ENCODE measurements around the gene BCKDK. TPM values are rescaled to one million over a fixed set of nuclear protein-coding genes. Genes with fewer than 3 reads are reported as not detected.
"Not testable (repeated sequence)": the region's sequence is repeated elsewhere in the genome, so short reads cannot be mapped to it uniquely, and the experiment has no call there.

The BCKDK gene
- total RNA-seq, 1 experiment from 2014 or later: 57.0 TPM

- H3K4me1 Mint-ChIP-seq: peaks cover 15 to 35% of the 10 kb centered on the region in 2 experiments
- Histone ChIP-seq H3K27ac (ENCODE audit: insufficient read length, low read depth, low read length) (no peak within 1 kb of the TSS), H3T11ph (ENCODE audit: low read length) (no peak within 1 kb of the TSS), H4K91ac (ENCODE audit: insufficient read length, low read depth, low read length) (no peak within 1 kb of the TSS), H2AFZ (ENCODE audit: low read length) (no peak within 1 kb of the TSS), H3K56ac (ENCODE audit: insufficient read length, low read depth, low read length) (no peak within 1 kb of the TSS), H3K4me1 (ENCODE audit: insufficient read depth, low read length) (no peaks in the 10 kb centered on the region; the same call in 1 of the 2 replicates), H2BK20ac (ENCODE audit: low read depth, low read length, poor library complexity, severe bottlenecking) (no peak within 1 kb of the TSS), H4K20me1 (ENCODE audit: control insufficient read depth, insufficient read depth, insufficient read length) (no peaks in the 10 kb centered on the region), H3K79me1 (ENCODE audit: insufficient read depth, low read depth, low read length, poor library complexity, severe bottlenecking) (no peaks in the 10 kb centered on the region), H3K4me2 (ENCODE audit: insufficient read depth, insufficient read length, low read length) (no peak within 1 kb of the TSS), H3K18ac (ENCODE audit: insufficient read length, low read depth, low read length) (no peak within 1 kb of the TSS), H3K4ac (ENCODE audit: low read depth, low read length) (no peak within 1 kb of the TSS), H2AK5ac (ENCODE audit: insufficient read length, low read length) (no peak within 1 kb of the TSS), H3K23me2 (ENCODE audit: insufficient read length, low read depth, low read length, poor library complexity, severe bottlenecking) (peaks cover 7% of the 10 kb centered on the region), H2BK5ac (ENCODE audit: insufficient read length, low read length) (no peak within 1 kb of the TSS), H4K5ac (ENCODE audit: insufficient read length, low read depth, low read length) (no peak within 1 kb of the TSS), H2BK120ac (ENCODE audit: low read depth, low read length, poor library complexity, severe bottlenecking) (no peak within 1 kb of the TSS), H2BK12ac (ENCODE audit: insufficient read length, low read depth, low read length) (no peak within 1 kb of the TSS), H3K23ac (ENCODE audit: insufficient read length, low read depth, low read length) (no peak within 1 kb of the TSS), H3K79me2 (ENCODE audit: insufficient read depth, low read length) (no peaks in the 10 kb centered on the region), H2BK15ac (ENCODE audit: low read depth, low read length) (no peak within 1 kb of the TSS), H3K9ac (ENCODE audit: extremely low read depth, insufficient read length, low read length) (no peak within 1 kb of the TSS), H3K9me3 (ENCODE audit: control insufficient read depth, low read depth, low read length) (no peaks in the 10 kb centered on the region), H3K27me3 (ENCODE audit: insufficient read depth, low read length) (no peaks in the 10 kb centered on the region), H3K14ac (ENCODE audit: insufficient read depth, low read length) (no peak within 1 kb of the TSS), H4K8ac (replicated peaks; ENCODE audit: insufficient read length, low read depth, low read length) (no peak within 1 kb of the TSS)
- DNase-seq: no peak
- no peaks in the 10 kb centered on the region for H3K36me3 Mint-ChIP-seq (ENCODE audit: insufficient read depth in 1 of 3, low read depth in 3 of 3)
- H3K4me3 Mint-ChIP-seq: no peak within 1 kb of the TSS
- H3K27me3 Mint-ChIP-seq (ENCODE audit: low read depth): peaks cover 29% of the 10 kb centered on the region
- WGBS (ENCODE audit: extremely low coverage, insufficient read length, low lambda C conversion rate): no CpG with 5 or more reads among the region's 11 CpGs
- TF ChIP-seq, protein P1, sequence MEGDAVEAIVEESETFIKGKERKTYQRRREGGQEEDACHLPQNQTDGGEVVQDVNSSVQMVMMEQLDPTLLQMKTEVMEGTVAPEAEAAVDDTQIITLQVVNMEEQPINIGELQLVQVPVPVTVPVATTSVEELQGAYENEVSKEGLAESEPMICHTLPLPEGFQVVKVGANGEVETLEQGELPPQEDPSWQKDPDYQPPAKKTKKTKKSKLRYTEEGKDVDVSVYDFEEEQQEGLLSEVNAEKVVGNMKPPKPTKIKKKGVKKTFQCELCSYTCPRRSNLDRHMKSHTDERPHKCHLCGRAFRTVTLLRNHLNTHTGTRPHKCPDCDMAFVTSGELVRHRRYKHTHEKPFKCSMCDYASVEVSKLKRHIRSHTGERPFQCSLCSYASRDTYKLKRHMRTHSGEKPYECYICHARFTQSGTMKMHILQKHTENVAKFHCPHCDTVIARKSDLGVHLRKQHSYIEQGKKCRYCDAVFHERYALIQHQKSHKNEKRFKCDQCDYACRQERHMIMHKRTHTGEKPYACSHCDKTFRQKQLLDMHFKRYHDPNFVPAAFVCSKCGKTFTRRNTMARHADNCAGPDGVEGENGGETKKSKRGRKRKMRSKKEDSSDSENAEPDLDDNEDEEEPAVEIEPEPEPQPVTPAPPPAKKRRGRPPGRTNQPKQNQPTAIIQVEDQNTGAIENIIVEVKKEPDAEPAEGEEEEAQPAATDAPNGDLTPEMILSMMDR (conservative IDR thresholded peaks at IDR 0.05): no peak
- H3K9me3 Mint-ChIP-seq: no peaks in the 10 kb centered on the region; a peak in 1 of 5 replicates
- peak within 1 kb of the TSS in 1 of 3 experiments; percentile 14; a peak in 2 of 7 replicates for H3K27ac Mint-ChIP-seq
Observed at GRCh38 chr16:31149894-31150890, 42.0 kb downstream of the BCKDK start, which contains the start of gene PRSS36. PRSS36 (minus strand) TSS chr16:31150066; CDS start chr16:31150035, 31 bp downstream.

DNA sequence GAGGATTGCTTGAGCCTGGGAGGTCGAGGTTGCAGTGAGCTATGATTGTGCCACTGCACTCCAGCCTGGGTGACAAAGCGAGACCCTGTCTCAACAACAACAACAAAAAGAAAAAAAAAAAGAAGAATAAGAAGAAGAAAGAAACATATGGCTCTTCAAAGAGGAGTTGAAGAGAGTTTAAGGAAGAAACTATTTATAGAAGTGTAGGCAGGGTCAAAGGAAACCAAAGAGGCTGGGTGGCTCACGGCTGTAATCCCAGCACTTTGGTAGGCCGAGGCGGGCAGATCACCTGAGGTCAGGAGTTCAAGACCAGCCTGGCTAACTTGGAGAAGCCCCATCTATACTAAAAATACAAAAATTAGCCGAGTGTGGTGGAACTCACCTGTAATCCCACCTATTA is 42.8 kb downstream of the BCKDK start:
- H2BK20ac ChIP-seq (ENCODE audit: low read depth, low read length, poor library complexity, severe bottlenecking); H3K4ac ChIP-seq (ENCODE audit: low read depth, low read length); H4K20me1 ChIP-seq (ENCODE audit: control insufficient read depth, insufficient read depth, insufficient read length); H3K23me2 ChIP-seq (ENCODE audit: insufficient read length, low read depth, low read length, poor library complexity, severe bottlenecking); H3K27ac Mint-ChIP-seq; H3K79me1 ChIP-seq (ENCODE audit: insufficient read depth, low read depth, low read length, poor library complexity, severe bottlenecking); H3K9me3 ChIP-seq (ENCODE audit: control insufficient read depth, low read depth, low read length); H3T11ph ChIP-seq (ENCODE audit: low read length); H2AK5ac ChIP-seq (ENCODE audit: insufficient read length, low read length); H3K14ac ChIP-seq (ENCODE audit: insufficient read depth, low read length); H2BK12ac ChIP-seq (ENCODE audit: insufficient read length, low read depth, low read length); H3K23ac ChIP-seq (ENCODE audit: insufficient read length, low read depth, low read length); H2BK15ac ChIP-seq (ENCODE audit: low read depth, low read length); H3K79me2 ChIP-seq (ENCODE audit: insufficient read depth, low read length); H3K36me3 Mint-ChIP-seq (ENCODE audit: insufficient read depth in 1 of 3, low read depth in 3 of 3); H3K27me3 ChIP-seq (ENCODE audit: insufficient read depth, low read length); H3K4me3 Mint-ChIP-seq; H3K4me1 ChIP-seq (ENCODE audit: insufficient read depth, low read length); H4K5ac ChIP-seq (ENCODE audit: insufficient read length, low read depth, low read length); DNase-seq; H3K56ac ChIP-seq (ENCODE audit: insufficient read length, low read depth, low read length); H3K9ac ChIP-seq (ENCODE audit: extremely low read depth, insufficient read length, low read length); H4K8ac ChIP-seq (replicated peaks; ENCODE audit: insufficient read length, low read depth, low read length); H3K18ac ChIP-seq (ENCODE audit: insufficient read length, low read depth, low read length); H3K4me2 ChIP-seq (ENCODE audit: insufficient read depth, insufficient read length, low read length); H2BK120ac ChIP-seq (ENCODE audit: low read depth, low read length, poor library complexity, severe bottlenecking); H3K9me3 Mint-ChIP-seq; H3K27ac ChIP-seq (ENCODE audit: insufficient read length, low read depth, low read length); H4K91ac ChIP-seq (ENCODE audit: insufficient read length, low read depth, low read length); H2AFZ ChIP-seq (ENCODE audit: low read length); H2BK5ac ChIP-seq (ENCODE audit: insufficient read length, low read length): not testable (repeated sequence)
- H3K4me1 Mint-ChIP-seq: peaks cover 15 to 35% of the 10 kb centered on the region in 2 experiments
- no CpG with 5 or more reads among the region's 6 CpGs for WGBS (ENCODE audit: extremely low coverage, insufficient read length, low lambda C conversion rate)
- peaks cover 25% of the 10 kb centered on the region for H3K27me3 Mint-ChIP-seq (ENCODE audit: low read depth)

Measured in H9 (cell line).